H9 (cell line): Measurements from ENCODE around the gene ERC2. TPM values are rescaled to one million over a fixed set of nuclear protein-coding genes. Genes with fewer than 3 reads are reported as not detected.

Experiments used
- DNase-seq: peaks from one replicate; pipeline ENCODE4 v3.0.0-alpha.2; 2017
- H2AFZ ChIP-seq: one replicate; pipeline ENCODE4 v1.6.1; 2013; ENCODE audit warnings: mild to moderate bottlenecking, low read length, control low read depth, moderate library complexity
- H2AK5ac ChIP-seq: 2 replicates; pipeline ENCODE4 v1.6.1; 2013; ENCODE audit warnings: low read length, control low read depth, mixed read lengths; ENCODE audit not compliant: insufficient read length
- H2BK120ac ChIP-seq: one replicate; pipeline ENCODE4 v1.6.1; 2013; ENCODE audit warnings: low read depth, mild to moderate bottlenecking, low read length, control low read depth, inconsistent platforms; ENCODE audit not compliant: poor library complexity, severe bottlenecking
- H2BK12ac ChIP-seq: 2 replicates; pipeline ENCODE4 v1.6.1; 2013; ENCODE audit warnings: low read length, control low read depth, mixed read lengths, low read depth; ENCODE audit not compliant: insufficient read length
- H2BK15ac ChIP-seq: 2 replicates; pipeline ENCODE4 v1.6.1; 2013; ENCODE audit warnings: low read depth, low read length, control low read depth
- H2BK20ac ChIP-seq: one replicate; pipeline ENCODE4 v1.6.1; 2013; ENCODE audit warnings: low read depth, mild to moderate bottlenecking, low read length, control low read depth, inconsistent platforms; ENCODE audit not compliant: poor library complexity, severe bottlenecking
- H2BK5ac ChIP-seq: 2 replicates; pipeline ENCODE4 v1.6.1; 2013; ENCODE audit warnings: low read length, control low read depth, mixed read lengths; ENCODE audit not compliant: insufficient read length
- H3K14ac ChIP-seq: 2 replicates; pipeline ENCODE4 v1.6.1; 2013; ENCODE audit warnings: low read length, control low read depth; ENCODE audit not compliant: insufficient read depth
- H3K18ac ChIP-seq: 2 replicates; pipeline ENCODE4 v1.6.1; 2013; ENCODE audit warnings: low read depth, mild to moderate bottlenecking, mixed read lengths, low read length, control low read depth; ENCODE audit not compliant: insufficient read length
- H3K23ac ChIP-seq: 2 replicates; pipeline ENCODE4 v1.6.1; 2013; ENCODE audit warnings: low read length, control low read depth, mixed read lengths, low read depth; ENCODE audit not compliant: insufficient read length
- H3K23me2 ChIP-seq: 2 replicates; pipeline ENCODE4 v1.6.1; 2013; ENCODE audit warnings: low read depth, mild to moderate bottlenecking, mixed read lengths, low read length, control low read depth; ENCODE audit not compliant: insufficient read length, poor library complexity, severe bottlenecking
- H3K27ac ChIP-seq: 2 replicates; pipeline ENCODE4 v1.5.1; 2013; ENCODE audit warnings: low read length, control low read depth, mixed read lengths, low read depth; ENCODE audit not compliant: insufficient read length
- H3K27me3 ChIP-seq: 2 replicates; pipeline ENCODE4 v1.6.1; 2013; ENCODE audit warnings: low read length, control low read depth, inconsistent platforms; ENCODE audit not compliant: insufficient read depth
- H3K4ac ChIP-seq: 2 replicates; pipeline ENCODE4 v1.6.1; 2013; ENCODE audit warnings: low read depth, mild to moderate bottlenecking, control low read depth, inconsistent platforms, low read length, moderate library complexity
- H3K4me1 ChIP-seq: 2 replicates; pipeline ENCODE4 v1.6.1; 2013; ENCODE audit warnings: low read length, control low read depth, inconsistent platforms; ENCODE audit not compliant: insufficient read depth
- H3K4me2 ChIP-seq: 2 replicates; pipeline ENCODE4 v1.6.1; 2013; ENCODE audit warnings: low read length, control low read depth, mixed read lengths; ENCODE audit not compliant: insufficient read length, insufficient read depth
- H3K56ac ChIP-seq: 2 replicates; pipeline ENCODE4 v1.6.1; 2013; ENCODE audit warnings: low read depth, mild to moderate bottlenecking, mixed read lengths, low read length, control low read depth; ENCODE audit not compliant: insufficient read length
- H3K79me1 ChIP-seq: 2 replicates; pipeline ENCODE4 v1.6.1; 2013; ENCODE audit warnings: low read depth, mild to moderate bottlenecking, moderate library complexity, low read length, control low read depth, inconsistent platforms; ENCODE audit not compliant: insufficient read depth, poor library complexity, severe bottlenecking
- H3K79me2 ChIP-seq: 2 replicates; pipeline ENCODE4 v1.6.1; 2013; ENCODE audit warnings: low read length, control low read depth, inconsistent platforms; ENCODE audit not compliant: insufficient read depth
- H3K9ac ChIP-seq: 2 replicates; pipeline ENCODE4 v1.6.1; 2013; ENCODE audit warnings: low read length, control low read depth, mixed read lengths; ENCODE audit not compliant: insufficient read length; ENCODE audit errors: extremely low read depth
- H3K9me3 ChIP-seq: one replicate; pipeline ENCODE4 v1.6.1; 2013; ENCODE audit warnings: low read depth, low read length, inconsistent platforms; ENCODE audit not compliant: control insufficient read depth
- H3T11ph ChIP-seq: one replicate; pipeline ENCODE4 v1.6.1; 2013; ENCODE audit warnings: mild to moderate bottlenecking, low read length, control low read depth, inconsistent platforms
- H4K20me1 ChIP-seq: one replicate; pipeline ENCODE4 v1.6.1; 2013; ENCODE audit not compliant: control insufficient read depth, insufficient read length, insufficient read depth
- H4K5ac ChIP-seq: 2 replicates; pipeline ENCODE4 v1.6.1; 2013; ENCODE audit warnings: low read depth, mild to moderate bottlenecking, mixed read lengths, low read length, control low read depth; ENCODE audit not compliant: insufficient read length
- H4K8ac ChIP-seq: replicated peaks from 2 replicates; pipeline ENCODE4 v1.6.1; 2013; ENCODE audit warnings: low read length, control low read depth, mixed read lengths, low read depth; ENCODE audit not compliant: insufficient read length
- H4K91ac ChIP-seq: 2 replicates; pipeline ENCODE4 v1.6.1; 2013; ENCODE audit warnings: low read depth, mild to moderate bottlenecking, moderate library complexity, mixed read lengths, low read length, control low read depth; ENCODE audit not compliant: insufficient read length
- H3K27ac Mint-ChIP-seq, 3 experiments: 2 replicates in 2 of 3; 3 replicates in 1 of 3; pipeline ENCODE4 v1.8.0; 2020 to 2021; ENCODE audit warnings: mixed read lengths in 3 of 3, mild to moderate bottlenecking in 1 of 3, moderate library complexity in 1 of 3
- H3K27me3 Mint-ChIP-seq: 2 replicates; pipeline ENCODE4 v1.8.0; 2021; ENCODE audit warnings: low read depth, mild to moderate bottlenecking, moderate library complexity, mixed read lengths
- H3K36me3 Mint-ChIP-seq, 3 experiments: 2 replicates in 2 of 3; 3 replicates in 1 of 3; pipeline ENCODE4 v1.8.0; 2020 to 2021; ENCODE audit warnings: low read depth in 3 of 3, mixed read lengths in 3 of 3; ENCODE audit not compliant: insufficient read depth in 1 of 3
- H3K4me1 Mint-ChIP-seq, 2 experiments: 2 replicates each; pipeline ENCODE4 v1.8.0; 2020; ENCODE audit warnings: mixed read lengths in 2 of 2
- H3K4me3 Mint-ChIP-seq, 2 experiments: 2 replicates in 1 of 2; 3 replicates in 1 of 2; pipeline ENCODE4 v1.8.0; 2020 to 2021; ENCODE audit warnings: mild to moderate bottlenecking in 2 of 2, mixed read lengths in 2 of 2, moderate library complexity in 1 of 2
- H3K9me3 Mint-ChIP-seq, 2 experiments: 2 replicates in 1 of 2; 3 replicates in 1 of 2; pipeline ENCODE4 v1.8.0; 2020; ENCODE audit warnings: mild to moderate bottlenecking in 2 of 2, mixed read lengths in 2 of 2, moderate library complexity in 1 of 2
- WGBS: extraction: QIAGEN DNeasy Blood & Tissue Kit; methylation state at CpG from one replicate; pipeline ENCODE4 v1.1.7; 2013; ENCODE audit warnings: missing lambda C conversion rate, low lambda C conversion rate, mixed read lengths; ENCODE audit not compliant: insufficient read length; ENCODE audit errors: extremely low coverage; 5-methylcytosine and 5-hydroxymethylcytosine counted together
- total RNA-seq: library from RNA; stranded (reverse); gene quantifications from 2 replicates; pipeline ENCODE4 v1.2.1, GENCODE V29; 2021
- TF ChIP-seq, protein P1 (sequence below): fragments of 200-600 bp; sonication (generic); conservative IDR thresholded peaks from 3 replicates; pipeline ENCODE4 v1.8.0; 2021; ENCODE audit warnings: antibody characterized with exemption, mild to moderate bottlenecking

The ERC2 gene
- total RNA-seq, 1 experiment from 2014 or later: 15.4 TPM

DNA sequence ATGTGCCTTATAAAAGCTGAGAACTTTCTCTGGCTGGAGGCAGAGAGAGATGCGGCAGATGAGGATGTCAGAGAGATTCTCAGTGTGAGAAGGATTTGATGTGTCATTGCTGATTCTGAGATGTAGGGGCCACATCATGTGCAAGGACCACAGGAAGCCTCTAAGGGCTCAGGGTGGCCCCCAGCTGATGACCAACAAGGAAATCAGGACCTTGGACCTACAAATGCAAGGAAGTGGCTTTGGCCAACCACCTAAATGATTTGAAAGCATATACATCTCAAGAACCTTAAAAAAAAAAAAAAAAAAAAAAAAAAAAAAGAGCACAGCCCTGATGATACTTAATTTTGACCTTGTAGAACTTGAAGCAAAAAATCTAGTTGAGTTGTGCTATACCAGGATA is 282.4 kb downstream of the ERC2 start:
- H3K23me2 ChIP-seq: no peaks in the 10 kb centered on the region
- no peak overlapping the region for H3K18ac ChIP-seq
- no peak overlapping the region for H2BK12ac ChIP-seq
- H3K23ac ChIP-seq: no peak overlapping the region
- H2BK20ac ChIP-seq: no peak overlapping the region
- no peaks in the 10 kb centered on the region for H3K4me1 ChIP-seq
- TF ChIP-seq, protein P1, sequence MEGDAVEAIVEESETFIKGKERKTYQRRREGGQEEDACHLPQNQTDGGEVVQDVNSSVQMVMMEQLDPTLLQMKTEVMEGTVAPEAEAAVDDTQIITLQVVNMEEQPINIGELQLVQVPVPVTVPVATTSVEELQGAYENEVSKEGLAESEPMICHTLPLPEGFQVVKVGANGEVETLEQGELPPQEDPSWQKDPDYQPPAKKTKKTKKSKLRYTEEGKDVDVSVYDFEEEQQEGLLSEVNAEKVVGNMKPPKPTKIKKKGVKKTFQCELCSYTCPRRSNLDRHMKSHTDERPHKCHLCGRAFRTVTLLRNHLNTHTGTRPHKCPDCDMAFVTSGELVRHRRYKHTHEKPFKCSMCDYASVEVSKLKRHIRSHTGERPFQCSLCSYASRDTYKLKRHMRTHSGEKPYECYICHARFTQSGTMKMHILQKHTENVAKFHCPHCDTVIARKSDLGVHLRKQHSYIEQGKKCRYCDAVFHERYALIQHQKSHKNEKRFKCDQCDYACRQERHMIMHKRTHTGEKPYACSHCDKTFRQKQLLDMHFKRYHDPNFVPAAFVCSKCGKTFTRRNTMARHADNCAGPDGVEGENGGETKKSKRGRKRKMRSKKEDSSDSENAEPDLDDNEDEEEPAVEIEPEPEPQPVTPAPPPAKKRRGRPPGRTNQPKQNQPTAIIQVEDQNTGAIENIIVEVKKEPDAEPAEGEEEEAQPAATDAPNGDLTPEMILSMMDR: no peak
- H3K9ac ChIP-seq: no peak overlapping the region
- H3K27me3 ChIP-seq: no peaks in the 10 kb centered on the region
- Mint-ChIP-seq H3K27ac (no peak overlapping the region), H3K4me1 (no peaks in the 10 kb centered on the region), H3K36me3 (no peaks in the 10 kb centered on the region), H3K9me3 (no peaks in the 10 kb centered on the region), H3K27me3 (no peaks in the 10 kb centered on the region), H3K4me3 (no peak overlapping the region)
- WGBS: no CpG with 5 or more reads among the region's 1 CpG
- H3K56ac ChIP-seq: no peak overlapping the region
- H3K79me2 ChIP-seq: no peaks in the 10 kb centered on the region
- H2BK15ac ChIP-seq: no peak overlapping the region
- no peak overlapping the region for H3K4me2 ChIP-seq
- DNase-seq: no peak
- no peak overlapping the region for H2AFZ ChIP-seq
- H3K9me3 ChIP-seq: no peaks in the 10 kb centered on the region
- H3K14ac ChIP-seq: no peak overlapping the region; the same call in 1 of the 2 replicates
- H3K27ac ChIP-seq: no peak overlapping the region
- no peak overlapping the region for H3K4ac ChIP-seq
- H4K91ac ChIP-seq: no peak overlapping the region
- H2AK5ac ChIP-seq: no peak overlapping the region
- H3K79me1 ChIP-seq: no peaks in the 10 kb centered on the region
- H3T11ph ChIP-seq: no peak overlapping the region
- H4K8ac ChIP-seq: no peak overlapping the region
- H4K20me1 ChIP-seq: no peaks in the 10 kb centered on the region
- no peak overlapping the region for H4K5ac ChIP-seq
- no peak overlapping the region for H2BK120ac ChIP-seq
- no peak overlapping the region for H2BK5ac ChIP-seq
